Measurements from ENCODE around the gene RANGAP1.

- TF ChIP-seq, protein P1, sequence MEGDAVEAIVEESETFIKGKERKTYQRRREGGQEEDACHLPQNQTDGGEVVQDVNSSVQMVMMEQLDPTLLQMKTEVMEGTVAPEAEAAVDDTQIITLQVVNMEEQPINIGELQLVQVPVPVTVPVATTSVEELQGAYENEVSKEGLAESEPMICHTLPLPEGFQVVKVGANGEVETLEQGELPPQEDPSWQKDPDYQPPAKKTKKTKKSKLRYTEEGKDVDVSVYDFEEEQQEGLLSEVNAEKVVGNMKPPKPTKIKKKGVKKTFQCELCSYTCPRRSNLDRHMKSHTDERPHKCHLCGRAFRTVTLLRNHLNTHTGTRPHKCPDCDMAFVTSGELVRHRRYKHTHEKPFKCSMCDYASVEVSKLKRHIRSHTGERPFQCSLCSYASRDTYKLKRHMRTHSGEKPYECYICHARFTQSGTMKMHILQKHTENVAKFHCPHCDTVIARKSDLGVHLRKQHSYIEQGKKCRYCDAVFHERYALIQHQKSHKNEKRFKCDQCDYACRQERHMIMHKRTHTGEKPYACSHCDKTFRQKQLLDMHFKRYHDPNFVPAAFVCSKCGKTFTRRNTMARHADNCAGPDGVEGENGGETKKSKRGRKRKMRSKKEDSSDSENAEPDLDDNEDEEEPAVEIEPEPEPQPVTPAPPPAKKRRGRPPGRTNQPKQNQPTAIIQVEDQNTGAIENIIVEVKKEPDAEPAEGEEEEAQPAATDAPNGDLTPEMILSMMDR (IDR thresholded peaks at IDR 0.05 in 4 of 5, conservative IDR thresholded peaks at IDR 0.05 in 1 of 5): no peak
- TF ChIP-seq POLR2A (IDR thresholded peaks at IDR 0.05): no peak
Observed at GRCh38 chr22:41248314-41248713, 37.7 kb downstream of the RANGAP1 start.

Measured in gastrocnemius medialis (tissue), 4 donors.